Aorta (tissue), 5 donors: ENCODE measurements around the gene BLTP3A. TPM values are rescaled to one million over a fixed set of nuclear protein-coding genes. Genes with fewer than 3 reads are reported as not detected.
"Not testable (repeated sequence)": the region's sequence is repeated elsewhere in the genome, so short reads cannot be mapped to it uniquely, and the experiment has no call there.

Experiments
- ATAC-seq: fragments of 200-7000 bp; cut with Tn5 transposase; one replicate; pipeline ENCODE4 v1.9.1; 2022; ENCODE audit warnings: moderate library complexity; ENCODE audit not compliant: low FRiP score
- DNase-seq, 2 donors: peaks; one replicate each; pipeline ENCODE4 v3.0.0-alpha.2; 2020
- H3K27ac ChIP-seq, 2 donors: one replicate each; pipeline ENCODE4 v1.5.1; 2013; ENCODE audit warnings: low read length in 2 of 2, mild to moderate bottlenecking in 2 of 2, moderate library complexity in 2 of 2, control low read depth in 1 of 2, inconsistent platforms in 1 of 2, low read depth in 1 of 2
- H3K27me3 ChIP-seq, 2 donors: one replicate each; pipeline ENCODE4 v1.6.1; 2013; ENCODE audit warnings: control low read depth in 1 of 2, low read length in 1 of 2, mild to moderate bottlenecking in 1 of 2, moderate library complexity in 1 of 2; ENCODE audit not compliant: insufficient read depth in 2 of 2, control insufficient read depth in 1 of 2
- H3K36me3 ChIP-seq, 2 donors: one replicate each; pipeline ENCODE4 v1.6.1; 2013; ENCODE audit warnings: control low read depth in 1 of 2, low read length in 1 of 2, mild to moderate bottlenecking in 1 of 2; ENCODE audit not compliant: insufficient read depth in 2 of 2, control insufficient read depth in 1 of 2
- H3K4me1 ChIP-seq, 2 donors: one replicate each; pipeline ENCODE4 v1.6.1; 2013; ENCODE audit warnings: low read length in 2 of 2, control low read depth in 1 of 2, mild to moderate bottlenecking in 1 of 2, moderate library complexity in 1 of 2; ENCODE audit not compliant: insufficient read depth in 2 of 2, control insufficient read depth in 1 of 2
- H3K4me3 ChIP-seq, 2 donors: one replicate each; pipeline ENCODE4 v1.5.1; 2013; ENCODE audit warnings: low read length in 2 of 2, control low read depth in 1 of 2, mild to moderate bottlenecking in 1 of 2
- H3K9me3 ChIP-seq: one replicate; pipeline ENCODE4 v1.6.1; 2013; ENCODE audit warnings: mild to moderate bottlenecking, low read length; ENCODE audit not compliant: control insufficient read depth
- WGBS, 2 donors: extraction: QIAGEN DNeasy Blood & Tissue Kit; methylation state at CpG; one replicate each; pipeline ENCODE4 v1.1.7; 2013; 5-methylcytosine and 5-hydroxymethylcytosine counted together
- intact Hi-C, 2 donors: fragments of 100-400 bp; cut with DNase I; formaldehyde crosslinking; loops; one replicate each; pipeline versions ENCODE4 v1.14.2 to v1.15.0; 2022
- long read RNA-seq, 2 donors: library from polyadenylated mRNA; unstranded; transcript quantifications; one replicate each; pipeline ENCODE4 v2.0.0, GENCODE V29; 2020 to 2021
- polyA plus RNA-seq, 2 donors: library from polyadenylated mRNA; stranded (reverse); fragments of 200-250 nt; gene quantifications; one replicate each; pipeline ENCODE4 v1.2.3, GENCODE V29; 2013
- total RNA-seq, 2 donors: library from RNA; stranded (reverse); fragmentation: NEBNext Ultra II Directional; extraction: Animal tissue kit (Norgen Biotek cat#: 25700); gene quantifications; one replicate each; pipeline ENCODE4 v1.2.1, GENCODE V29; 2021
- donor health status: healthy with polysubstance abuse.
- donor health status: Bipolar disorder and iron deficiency.
- donor health status: DM: no; HTN: no; CAD: no.
- donor health status: DM: no; HTN: no; CAD: no.
- donor health status: DM: yes; HTN: yes; CAD: no.

Gene BLTP3A, protein sequence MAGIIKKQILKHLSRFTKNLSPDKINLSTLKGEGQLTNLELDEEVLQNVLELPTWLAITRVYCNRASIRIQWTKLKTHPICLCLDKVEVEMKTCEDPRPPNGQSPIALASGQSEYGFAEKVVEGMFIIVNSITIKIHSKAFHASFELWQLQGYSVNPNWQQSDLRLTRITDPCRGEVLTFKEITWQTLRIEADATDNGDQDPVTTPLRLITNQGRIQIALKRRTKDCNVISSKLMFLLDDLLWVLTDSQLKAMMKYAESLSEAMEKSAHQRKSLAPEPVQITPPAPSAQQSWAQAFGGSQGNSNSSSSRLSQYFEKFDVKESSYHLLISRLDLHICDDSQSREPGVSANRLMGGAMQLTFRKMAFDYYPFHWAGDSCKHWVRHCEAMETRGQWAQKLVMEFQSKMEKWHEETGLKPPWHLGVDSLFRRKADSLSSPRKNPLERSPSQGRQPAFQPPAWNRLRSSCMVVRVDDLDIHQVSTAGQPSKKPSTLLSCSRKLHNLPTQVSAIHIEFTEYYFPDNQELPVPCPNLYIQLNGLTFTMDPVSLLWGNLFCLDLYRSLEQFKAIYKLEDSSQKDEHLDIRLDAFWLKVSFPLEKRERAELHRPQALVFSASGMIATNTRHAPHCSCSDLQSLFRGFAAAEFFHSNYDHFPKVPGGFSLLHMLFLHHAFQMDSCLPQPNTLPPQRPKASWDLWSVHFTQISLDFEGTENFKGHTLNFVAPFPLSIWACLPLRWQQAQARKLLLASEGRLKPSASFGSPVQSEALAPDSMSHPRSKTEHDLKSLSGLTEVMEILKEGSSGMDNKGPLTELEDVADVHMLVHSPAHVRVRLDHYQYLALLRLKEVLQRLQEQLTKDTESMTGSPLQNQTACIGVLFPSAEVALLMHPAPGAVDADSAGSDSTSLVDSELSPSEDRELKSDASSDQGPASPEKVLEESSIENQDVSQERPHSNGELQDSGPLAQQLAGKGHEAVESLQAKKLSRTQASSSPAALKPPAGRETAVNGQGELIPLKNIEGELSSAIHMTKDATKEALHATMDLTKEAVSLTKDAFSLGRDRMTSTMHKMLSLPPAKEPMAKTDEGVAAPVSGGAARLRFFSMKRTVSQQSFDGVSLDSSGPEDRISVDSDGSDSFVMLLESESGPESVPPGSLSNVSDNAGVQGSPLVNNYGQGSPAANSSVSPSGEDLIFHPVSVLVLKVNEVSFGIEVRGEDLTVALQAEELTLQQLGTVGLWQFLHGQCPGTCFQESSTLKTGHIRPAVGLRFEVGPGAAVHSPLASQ (N-terminal part only)
- 10 to 100 TPM; 11.1 to 12.0 TPM for total RNA-seq
- 1 to 10 TPM; 1.1 to 2.1 TPM for polyA plus RNA-seq
- long read RNA-seq, donor 1, partial matches to known transcripts = 3 of 8 reads
- long read RNA-seq, donor 1, other reads (novel, unspliced or antisense) = 5 of 8 reads
- long read RNA-seq, donor 2, partial matches to known transcripts = 1 of 4 reads
- long read RNA-seq, donor 2, other reads (novel, unspliced or antisense) = 3 of 4 reads

DNA sequence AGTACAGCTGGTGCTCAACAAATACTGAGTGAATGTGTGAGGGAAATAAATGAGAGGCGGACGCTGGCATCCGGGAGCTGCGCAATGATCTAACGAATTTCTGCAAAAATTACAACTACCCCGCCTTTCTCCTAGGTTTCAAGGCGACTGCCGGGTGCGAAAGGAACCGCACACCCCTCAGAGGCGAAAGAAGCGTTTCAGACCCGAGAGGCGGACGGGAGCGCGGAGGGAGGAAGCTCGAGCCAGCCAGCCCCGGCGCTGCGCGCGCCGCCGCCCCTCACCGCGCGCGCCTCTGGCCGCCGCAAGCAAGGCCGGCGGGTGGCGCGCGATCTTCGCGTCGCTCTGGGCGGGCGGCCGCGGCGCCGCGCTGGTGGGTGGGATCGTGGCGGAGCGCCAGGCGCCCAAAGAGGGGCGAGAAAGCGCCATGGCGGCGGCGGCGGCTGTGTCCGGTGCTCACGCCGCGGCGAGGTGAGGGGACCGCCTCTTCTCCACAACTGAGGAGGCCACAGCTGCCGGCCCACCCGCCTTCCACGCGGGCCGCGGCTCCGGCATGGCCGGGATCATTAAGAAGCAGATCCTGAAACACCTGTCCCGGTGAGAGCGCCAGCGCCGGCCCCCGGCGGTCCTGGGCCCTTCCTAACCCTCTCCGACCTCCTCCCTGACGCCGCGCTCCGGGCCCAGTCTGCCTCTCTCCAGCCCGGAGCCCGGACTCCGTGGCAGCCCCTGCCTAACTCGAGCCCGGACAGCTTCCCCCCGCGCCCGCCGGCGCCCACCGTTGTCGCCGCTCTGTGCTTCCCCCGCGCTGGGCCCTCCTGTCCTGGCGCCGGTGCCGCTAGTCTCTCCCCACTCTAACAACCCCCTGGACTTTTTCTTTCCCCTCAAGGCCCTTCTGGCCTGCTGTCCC lies at the start of gene BLTP3A:
BLTP3A (plus strand) TSS at position 383 of the 904 bp plus-strand sequence; CDS start at position 551, 168 bp downstream.
- Histone ChIP-seq H3K4me1 (no peaks in the 10 kb centered on the region), H3K27ac (peak within 1 kb of the TSS; percentile 32 to 94), H3K9me3 (no peaks in the 10 kb centered on the region), H3K4me3 (peak within 1 kb of the TSS; percentile 80 to 91), H3K36me3 (no peaks in the 10 kb centered on the region), H3K27me3 (no peaks in the 10 kb centered on the region)
- DNase-seq (peak; percentile 82 to 90), ATAC-seq (peak; percentile 94)
- WGBS, 2 donors = 0 to 1% methylated on average over 54 to 99 of the region's 99 CpGs
- intact Hi-C loops = no loop called here

DNA sequence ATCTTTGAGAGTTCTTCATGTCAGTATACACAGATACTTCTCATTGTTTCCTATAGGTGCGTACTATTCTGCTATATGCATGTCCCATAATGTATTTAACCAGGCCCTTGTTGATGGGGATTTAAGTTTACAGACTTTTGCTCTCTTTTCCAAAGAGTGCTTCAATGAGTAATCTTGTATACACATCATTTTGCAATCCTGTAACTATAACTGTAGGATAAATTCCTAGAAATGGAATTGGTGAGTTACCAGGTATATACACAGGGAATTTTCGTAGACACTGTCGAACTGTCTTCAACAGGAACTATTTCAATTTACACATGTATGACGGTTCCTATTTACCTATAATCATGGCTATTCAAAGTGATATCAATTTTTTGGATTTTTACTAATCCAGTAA lies 49.8 kb upstream of the BLTP3A start:
- Histone ChIP-seq H3K36me3 (no peaks in the 10 kb centered on the region), H3K27ac (no peak overlapping the region), H3K4me1 (peaks cover 0 to 1% of the 10 kb centered on the region in 2 donors), H3K27me3 (no peaks in the 10 kb centered on the region), H3K9me3 (no peaks in the 10 kb centered on the region), H3K4me3 (no peak overlapping the region)
- DNase-seq (no peak), ATAC-seq (no peak)
- 94% methylated on average over 4 of the region's 4 CpGs for WGBS, 2 donors
- intact Hi-C loops = no loop called here

DNA sequence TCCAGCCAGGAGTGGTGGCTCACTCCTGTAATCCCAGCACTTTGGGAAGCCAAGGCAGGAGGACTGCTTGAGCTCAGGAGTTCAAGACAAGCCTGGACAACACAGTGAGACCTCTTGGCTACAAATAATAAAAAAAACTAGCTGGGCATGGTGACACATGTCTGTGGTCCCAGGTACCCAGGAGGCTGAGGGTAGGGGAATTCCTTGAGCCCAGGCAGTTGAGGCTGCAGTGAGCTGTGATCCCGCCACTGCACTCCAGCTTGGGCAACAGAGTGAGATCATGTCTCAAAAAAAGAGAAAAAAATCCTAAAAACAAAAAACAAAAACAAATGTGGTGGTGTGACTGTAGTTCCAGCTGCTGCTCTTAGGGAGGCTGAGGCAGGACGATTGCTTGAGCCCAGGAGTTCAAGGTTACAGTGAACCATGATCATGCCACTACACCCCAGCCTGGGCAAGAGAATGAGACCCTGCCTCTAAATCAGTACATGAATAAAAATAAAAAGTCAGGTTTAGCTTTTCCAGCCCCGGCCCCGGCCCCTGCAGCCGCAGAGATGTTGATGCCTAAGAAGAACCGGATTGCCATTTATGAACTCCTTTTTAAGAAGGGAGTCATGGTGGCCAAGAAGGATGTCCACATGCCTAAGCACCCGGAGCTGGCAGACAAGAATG lies 48.1 kb upstream of the BLTP3A start:
- peaks cover 0 to 1% of the 10 kb centered on the region in 2 donors for H3K4me1 ChIP-seq
- H3K9me3 ChIP-seq = no peaks in the 10 kb centered on the region
- WGBS, 2 donors = 82% methylated on average over 7 of the region's 7 CpGs
- no peak overlapping the region for H3K4me3 ChIP-seq
- no peak for DNase-seq
- no peak overlapping the region for H3K27ac ChIP-seq
- intact Hi-C loops = no loop called here
- no peak for ATAC-seq
- H3K27me3 ChIP-seq = no peaks in the 10 kb centered on the region
- no peaks in the 10 kb centered on the region for H3K36me3 ChIP-seq

DNA sequence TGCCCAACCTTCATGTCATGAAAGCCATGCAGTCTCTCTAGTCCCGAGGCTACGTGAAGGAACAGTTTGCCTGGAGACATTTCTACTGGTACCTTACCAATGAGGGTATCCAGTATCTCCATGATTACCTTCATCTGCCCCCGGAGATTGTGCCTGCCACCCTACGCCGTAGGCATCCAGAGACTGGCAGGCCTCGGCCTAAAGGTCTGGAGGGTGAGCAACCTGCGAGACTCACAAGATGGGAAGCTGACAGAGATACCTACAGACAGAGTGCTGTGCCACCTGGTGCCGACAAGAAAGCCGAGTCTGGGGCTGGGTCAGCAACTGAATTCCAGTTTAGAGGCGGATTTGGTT lies 47.6 kb upstream of the BLTP3A start:
- DNase-seq, H3K4me3 ChIP-seq, intact Hi-C loops, H3K9me3 ChIP-seq, H3K36me3 ChIP-seq, H3K4me1 ChIP-seq, ATAC-seq, H3K27me3 ChIP-seq, H3K27ac ChIP-seq: not testable (repeated sequence)
- 89 to 93% methylated on average over 10 of the region's 10 CpGs for WGBS, 2 donors

DNA sequence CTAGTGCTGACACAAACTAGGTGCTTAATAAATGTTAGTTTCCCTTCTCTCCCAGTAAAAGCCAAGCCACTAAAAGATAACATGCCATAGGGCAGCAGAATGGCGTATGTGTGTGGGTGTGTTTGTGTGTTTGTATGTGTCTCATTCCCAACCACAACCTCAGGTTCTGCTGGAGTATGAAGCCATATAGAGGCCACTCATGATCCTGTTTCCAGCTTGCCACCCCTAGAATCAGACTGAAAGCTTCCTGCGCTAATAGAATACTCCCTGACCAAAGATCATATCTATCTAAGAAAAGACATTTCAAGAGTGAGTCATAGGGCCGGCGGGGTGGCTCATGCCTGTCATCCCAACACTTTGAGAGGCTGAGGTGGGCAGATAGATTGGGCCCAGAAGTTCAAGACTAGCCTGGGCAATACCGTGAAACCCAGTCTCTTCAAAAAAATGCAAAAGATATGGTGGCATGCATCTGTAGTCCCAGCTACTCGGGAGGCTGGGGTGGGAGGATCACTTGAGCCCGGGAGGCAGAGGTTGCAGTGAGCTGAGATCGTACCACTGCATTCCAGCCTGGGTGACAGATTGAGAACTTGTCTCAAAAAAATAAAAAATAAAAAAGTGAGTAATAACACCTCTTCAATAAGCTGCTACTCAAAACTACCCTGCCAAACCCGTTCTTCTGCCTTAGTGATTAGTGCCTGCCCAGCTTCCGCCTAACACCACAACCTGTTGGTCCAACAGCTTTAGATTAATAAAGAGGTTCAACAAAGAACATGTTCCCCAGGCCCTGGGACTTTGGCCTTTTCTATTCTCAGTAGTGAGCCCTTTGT lies 46.4 kb upstream of the BLTP3A start:
- H3K27me3 ChIP-seq = no peaks in the 10 kb centered on the region
- no peak for ATAC-seq
- H3K27ac ChIP-seq = no peak overlapping the region
- no peaks in the 10 kb centered on the region for H3K36me3 ChIP-seq
- H3K4me3 ChIP-seq = no peak overlapping the region
- no peaks in the 10 kb centered on the region for H3K4me1 ChIP-seq
- 80 to 81% methylated on average over 10 of the region's 10 CpGs for WGBS, 2 donors
- DNase-seq = no peak
- intact Hi-C loops = no loop called here
- H3K9me3 ChIP-seq = no peaks in the 10 kb centered on the region

DNA sequence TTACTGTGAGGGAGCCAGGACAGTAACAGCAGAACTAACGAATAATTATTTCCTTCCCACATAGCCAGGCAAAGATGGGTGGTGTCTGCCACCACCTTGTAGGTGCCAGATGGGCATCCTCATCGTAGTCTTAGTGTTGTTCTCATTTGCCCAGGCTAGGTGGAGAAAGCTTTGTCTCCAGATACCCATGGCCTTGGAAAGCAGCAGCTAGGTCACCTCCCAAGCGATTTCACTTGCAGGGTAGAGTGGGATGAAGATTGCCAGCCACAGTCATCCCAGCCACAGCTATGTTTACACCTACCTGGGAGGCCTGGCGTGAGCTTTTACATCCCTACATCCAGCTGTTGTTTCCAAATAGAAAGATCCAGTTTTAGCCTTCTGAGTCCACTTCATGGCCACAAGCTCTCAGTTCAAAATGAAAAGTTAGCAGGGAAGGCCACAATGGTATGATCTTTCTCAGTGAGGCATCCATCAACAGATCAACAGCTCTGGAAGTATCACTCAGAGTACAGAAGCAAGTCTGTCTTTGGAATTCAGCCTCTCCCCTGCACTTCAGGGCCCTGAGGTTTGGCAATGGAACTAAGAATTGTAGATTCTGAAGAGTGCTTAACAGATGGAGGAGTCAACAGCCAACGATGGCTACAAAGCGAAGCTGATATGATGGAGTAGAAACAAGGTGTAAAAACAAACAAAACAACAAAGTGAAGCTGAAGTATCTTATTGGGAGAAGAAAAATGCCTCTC lies 45.6 kb upstream of the BLTP3A start:
- no peak overlapping the region for H3K4me3 ChIP-seq
- no peak overlapping the region for H3K27ac ChIP-seq
- no peak for DNase-seq
- H3K36me3 ChIP-seq = no peaks in the 10 kb centered on the region
- H3K4me1 ChIP-seq = no peaks in the 10 kb centered on the region
- H3K9me3 ChIP-seq = no peaks in the 10 kb centered on the region
- WGBS, 2 donors = 77 to 83% methylated on average over 6 of the region's 6 CpGs
- intact Hi-C loops = no loop called here
- ATAC-seq = no peak
- H3K27me3 ChIP-seq = no peaks in the 10 kb centered on the region
